ENCODE measurements around the gene HOXA2.

DNA sequence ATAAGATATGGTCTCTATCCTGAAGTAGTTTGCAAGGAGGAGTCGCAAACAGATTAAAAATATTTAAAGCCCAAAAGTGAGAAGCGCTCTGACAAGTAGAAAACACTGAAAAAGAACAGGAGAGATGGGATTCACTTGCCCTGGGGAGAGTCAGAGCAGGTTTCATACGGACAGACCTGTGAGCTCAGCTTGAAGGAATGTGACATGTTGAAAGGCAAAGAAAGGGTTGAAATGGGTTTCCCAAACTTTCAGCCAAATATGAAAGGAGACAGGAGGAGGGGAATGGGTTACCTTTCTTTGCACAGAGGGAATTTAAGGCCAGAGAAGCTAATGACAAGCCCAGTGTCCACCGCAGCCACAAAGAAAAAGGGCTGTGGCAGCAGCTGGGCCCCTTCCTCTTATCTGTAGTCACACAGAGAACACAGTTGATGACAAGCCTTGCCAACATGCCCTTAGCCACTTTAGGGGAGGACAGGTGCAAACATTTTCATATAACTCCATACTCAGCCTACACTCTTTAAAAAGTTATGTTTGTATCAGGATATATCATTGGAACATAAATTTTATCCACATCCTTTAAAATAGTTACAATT, 21.5 kb downstream of the HOXA2 start:
- TF ChIP-seq, protein P1, sequence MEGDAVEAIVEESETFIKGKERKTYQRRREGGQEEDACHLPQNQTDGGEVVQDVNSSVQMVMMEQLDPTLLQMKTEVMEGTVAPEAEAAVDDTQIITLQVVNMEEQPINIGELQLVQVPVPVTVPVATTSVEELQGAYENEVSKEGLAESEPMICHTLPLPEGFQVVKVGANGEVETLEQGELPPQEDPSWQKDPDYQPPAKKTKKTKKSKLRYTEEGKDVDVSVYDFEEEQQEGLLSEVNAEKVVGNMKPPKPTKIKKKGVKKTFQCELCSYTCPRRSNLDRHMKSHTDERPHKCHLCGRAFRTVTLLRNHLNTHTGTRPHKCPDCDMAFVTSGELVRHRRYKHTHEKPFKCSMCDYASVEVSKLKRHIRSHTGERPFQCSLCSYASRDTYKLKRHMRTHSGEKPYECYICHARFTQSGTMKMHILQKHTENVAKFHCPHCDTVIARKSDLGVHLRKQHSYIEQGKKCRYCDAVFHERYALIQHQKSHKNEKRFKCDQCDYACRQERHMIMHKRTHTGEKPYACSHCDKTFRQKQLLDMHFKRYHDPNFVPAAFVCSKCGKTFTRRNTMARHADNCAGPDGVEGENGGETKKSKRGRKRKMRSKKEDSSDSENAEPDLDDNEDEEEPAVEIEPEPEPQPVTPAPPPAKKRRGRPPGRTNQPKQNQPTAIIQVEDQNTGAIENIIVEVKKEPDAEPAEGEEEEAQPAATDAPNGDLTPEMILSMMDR (IDR thresholded peaks at IDR 0.05; ENCODE audit: poor library complexity): no peak
- TF ChIP-seq EZH2 (IDR thresholded peaks at IDR 0.05; ENCODE audit: borderline replicate concordance): no peak

All from hepatocyte (in vitro differentiated cells).